Lower leg skin (tissue), 3 donors: ENCODE measurements around the gene STX1B.

ENCODE experiments used
- CTCF ChIP-seq, 3 donors: fragments of 450-650 bp; IDR thresholded peaks; one replicate each; pipeline ENCODE4 v1.5.1; 2016; ENCODE audit warnings: antibody characterized with exemption in 3 of 3, mild to moderate bottlenecking in 3 of 3, moderate library complexity in 2 of 3
- POLR2A ChIP-seq, 2 donors: fragments of 450-650 bp; IDR thresholded peaks; one replicate each; pipeline ENCODE4 v1.6.1; 2016 to 2017; ENCODE audit warnings: antibody characterized with exemption in 2 of 2, mild to moderate bottlenecking in 1 of 2, moderate library complexity in 1 of 2

GRCh38 chr16:30987581-30988190 lies 22.8 kb downstream of the STX1B start:
- TF ChIP-seq CTCF (IDR thresholded peaks at IDR 0.05) (no peak), POLR2A (IDR thresholded peaks at IDR 0.05) (no peak)
